Renal cortex interstitium (tissue), 11 donors: Measurements from ENCODE around the gene PTRH1. TPM values are rescaled to one million over a fixed set of nuclear protein-coding genes. Genes with fewer than 3 reads are reported as not detected.
A peak's percentile ranks its signal among the peaks of the same experiment; 100 is the strongest.

ENCODE experiments used
- DNase-seq, 11 donors: peaks; one replicate each; pipeline ENCODE4 v3.0.0-alpha.2; 2013; ENCODE audit warnings: low read depth in 9 of 11, low spot score in 4 of 11; ENCODE audit errors: extremely low read depth in 1 of 11
- polyA plus RNA-seq, 3 donors: library from polyadenylated mRNA; unstranded; fragments of 120-200 nt; gene quantifications; one replicate each; pipeline ENCODE4 v1.2.1, GENCODE V29; 2013; ENCODE audit not compliant: insufficient read length in 3 of 3

The PTRH1 gene
- polyA plus RNA-seq, 3 donors, result 7.3 to 13.8 (median 13.0) TPM

GRCh38 chr9:127707766-127708165 lies 7.7 kb downstream of the PTRH1 start:
- no peak for DNase-seq

DNA sequence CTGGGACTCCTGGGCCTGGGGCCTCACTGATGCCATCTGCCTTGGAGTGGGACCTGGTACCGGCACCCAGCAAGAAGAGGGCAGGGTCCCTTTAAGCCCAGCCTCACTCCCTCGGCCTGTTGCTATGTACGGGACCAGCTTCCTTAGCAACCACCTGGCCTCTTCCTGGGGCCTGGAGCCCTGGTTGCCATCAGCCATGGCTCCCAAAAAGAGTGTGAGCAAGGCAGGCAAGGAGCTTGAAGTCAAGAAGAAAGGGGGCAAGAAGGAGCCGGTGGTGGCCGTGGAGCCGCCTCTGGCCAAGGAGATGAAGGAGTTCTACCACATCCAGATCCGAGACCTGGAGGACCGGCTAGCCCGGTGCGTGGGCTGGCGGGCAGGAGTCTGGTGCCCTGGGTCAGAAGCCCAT lies 8.6 kb downstream of the PTRH1 start, which contains the start of gene CFAP157:
Gene CFAP157, plus strand, starts transcription at position 153 of the 406 bp plus-strand sequence. Its CDS starts 44 bp downstream, at position 197.
- DNase-seq, result no peak

- no peak for DNase-seq
These were observed 9.7 kb downstream of the PTRH1 start for GRCh38 chr9:127705577-127706379.

DNA sequence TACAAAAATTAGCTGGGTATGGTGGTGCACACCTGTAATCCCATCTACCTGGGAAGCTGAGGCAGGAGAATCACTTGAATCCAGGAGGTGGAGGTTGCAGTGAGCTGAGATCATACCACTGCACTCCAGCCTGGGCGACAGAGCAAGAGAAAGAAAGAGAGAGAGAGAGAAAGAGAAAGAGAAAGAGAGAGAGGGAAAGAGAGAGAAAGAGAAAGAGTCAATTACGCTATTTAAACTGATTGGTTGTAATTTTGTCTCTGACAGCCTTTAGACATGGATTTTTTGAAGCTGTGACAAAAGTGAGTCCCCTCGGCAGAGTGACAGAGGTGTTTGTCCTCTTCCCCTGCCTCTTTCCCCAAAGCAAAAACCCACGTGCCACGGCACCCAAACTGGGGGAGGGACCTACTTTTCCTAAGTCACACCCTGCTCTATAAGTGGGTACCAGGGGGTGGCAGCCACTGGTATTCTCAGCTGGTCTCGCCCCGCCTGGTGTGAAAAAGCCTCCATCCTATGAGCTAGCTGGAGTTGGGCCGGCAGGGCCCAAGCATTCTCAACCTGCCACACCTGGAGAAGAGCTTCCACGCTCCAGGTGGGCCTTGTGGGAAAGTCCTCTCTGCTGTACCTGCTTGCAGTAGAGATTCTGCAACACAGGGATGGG lies 12.0 kb downstream of the PTRH1 start:
- no peak for DNase-seq

GRCh38 chr9:127700594-127701255 lies 14.7 kb downstream of the PTRH1 start:
- no peak for DNase-seq

DNA sequence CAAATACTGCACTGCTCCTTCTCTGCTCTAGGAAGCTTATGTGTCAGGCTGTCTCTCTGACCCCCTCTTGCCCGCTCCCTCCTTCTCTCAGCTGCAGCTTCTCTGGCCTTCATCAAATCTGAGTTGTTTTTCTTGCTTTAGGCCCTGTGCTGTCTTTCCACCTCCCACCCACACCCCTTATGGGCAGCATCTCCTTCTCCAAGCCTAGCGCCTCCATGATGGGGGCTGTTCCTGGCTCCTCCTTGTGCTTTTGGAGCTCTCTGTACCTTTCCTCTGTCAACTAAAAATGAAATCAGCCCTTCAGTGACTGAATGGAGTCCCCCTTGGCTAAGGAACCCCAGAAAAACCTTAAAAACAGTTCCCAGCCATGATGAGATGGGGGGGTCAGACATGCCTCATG lies 15.3 kb downstream of the PTRH1 start:
- no peak for DNase-seq

DNA sequence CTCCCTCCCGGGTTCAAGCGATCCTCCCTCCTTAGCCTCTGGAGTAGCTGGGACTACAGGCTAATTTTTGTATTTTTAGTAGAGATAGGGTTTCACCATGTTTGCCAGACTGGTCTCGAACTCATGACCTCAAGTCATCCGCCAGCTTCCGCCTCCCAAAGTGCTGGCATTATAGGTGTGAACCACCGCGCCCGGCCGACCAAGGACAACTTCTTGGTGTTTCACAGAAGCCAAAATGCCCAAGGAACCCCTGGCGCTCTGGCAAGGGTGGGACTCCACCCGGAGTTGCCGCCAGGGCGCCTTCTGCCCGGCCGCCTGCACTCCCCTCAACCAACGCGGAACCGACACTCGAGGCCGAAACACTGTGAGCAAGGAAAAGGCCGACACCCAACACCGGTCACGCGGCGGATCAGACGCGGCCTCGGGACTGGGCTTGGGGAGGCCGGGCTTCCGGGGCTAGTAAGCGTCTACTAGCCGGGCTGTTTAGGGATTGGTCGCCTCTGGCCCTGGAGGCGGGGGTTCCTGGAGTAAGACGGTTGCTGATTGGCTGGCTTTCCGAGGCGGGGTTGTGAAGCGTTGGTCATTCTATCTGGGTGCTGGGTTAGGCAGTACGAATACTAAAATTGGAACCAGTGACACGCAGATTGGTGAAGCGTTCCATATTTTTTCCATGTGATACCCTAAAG lies 16.3 kb downstream of the PTRH1 start:
- peak; percentile 85 to 94 (median 93) for DNase-seq

DNA sequence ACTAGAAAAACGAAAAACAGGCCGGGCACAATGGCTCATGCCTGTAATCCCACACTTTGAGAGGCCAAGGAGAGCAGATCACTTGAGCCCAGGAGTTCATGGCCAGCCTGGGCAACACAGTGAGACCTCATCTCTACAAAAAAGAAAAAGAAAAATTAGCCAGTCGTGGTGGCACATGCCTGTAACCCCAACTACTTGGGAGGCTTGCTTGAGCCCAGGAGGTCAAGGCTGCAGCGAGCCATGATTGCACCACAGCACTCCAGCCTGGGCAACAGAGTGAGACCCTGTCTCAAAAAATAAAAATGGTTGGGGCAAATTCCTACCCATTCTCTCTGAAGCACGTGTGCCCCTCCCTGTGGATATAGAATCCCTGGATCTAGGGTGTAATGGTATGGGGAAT lies 17.1 kb downstream of the PTRH1 start:
- DNase-seq, result no peak

- DNase-seq, result no peak
These were observed 17.9 kb downstream of the PTRH1 start for GRCh38 chr9:127697575-127697974.

GRCh38 chr9:127694890-127695720 lies 20.4 kb downstream of the PTRH1 start:
- no peak for DNase-seq

DNA sequence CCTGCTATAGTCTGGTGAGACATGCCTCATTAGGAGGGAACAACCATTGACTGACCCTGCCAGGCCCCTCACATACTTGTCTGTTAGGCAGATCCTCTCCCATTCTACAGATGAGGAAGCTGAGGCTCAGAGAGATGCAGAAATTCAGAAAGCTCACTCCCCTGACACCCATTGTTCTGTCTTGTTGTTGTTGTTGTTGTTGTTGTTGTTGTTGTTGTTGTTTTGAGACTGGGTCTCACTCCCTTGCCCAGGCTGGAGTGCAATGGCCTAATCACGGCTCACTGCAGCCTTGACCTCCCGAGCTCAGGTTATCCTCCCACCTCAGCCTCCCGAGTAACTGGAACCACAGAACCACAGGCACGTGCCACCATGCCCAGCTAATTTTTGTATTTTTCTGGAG lies 21.8 kb downstream of the PTRH1 start:
- no peak for DNase-seq

DNA sequence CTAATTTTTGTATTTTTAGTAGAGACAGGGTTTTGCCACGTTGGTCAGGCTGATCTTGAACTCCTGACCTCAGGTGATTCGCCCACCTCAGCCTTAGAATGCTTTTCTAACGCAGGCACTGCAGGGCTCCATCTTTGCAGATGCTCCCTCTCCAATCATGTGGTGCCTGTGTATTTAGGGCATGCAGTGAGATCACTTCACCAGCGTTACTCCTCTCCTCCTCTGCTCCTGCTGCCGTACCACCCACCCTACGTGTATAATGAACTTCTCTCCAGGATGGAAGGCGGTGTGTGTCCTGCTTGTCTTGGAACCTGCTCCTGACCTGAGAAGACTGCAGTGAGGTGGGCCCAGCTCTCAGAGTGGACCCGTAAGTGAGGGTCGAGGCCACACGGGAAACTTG lies 22.3 kb downstream of the PTRH1 start:
- no peak for DNase-seq

DNA sequence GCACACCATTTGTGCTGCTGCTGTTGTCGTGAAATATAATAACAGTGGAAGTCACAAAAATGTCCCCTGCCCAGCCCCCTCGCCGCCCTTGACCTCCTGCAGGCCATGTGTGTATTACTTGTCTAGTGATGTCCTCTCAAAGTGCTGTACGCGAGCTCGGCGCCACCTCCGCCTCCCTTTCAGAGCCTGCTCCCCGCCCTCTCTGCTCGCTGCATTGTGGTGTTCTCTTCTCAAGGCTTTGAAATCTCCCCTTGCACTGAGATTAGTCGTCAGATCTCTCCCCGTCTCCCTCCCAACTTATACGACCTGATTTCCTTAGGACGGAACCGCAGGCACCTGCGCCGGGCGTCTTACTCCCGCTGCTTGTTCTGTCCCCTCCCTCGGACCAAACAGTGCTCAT lies 23.4 kb downstream of the PTRH1 start:
- DNase-seq, result no peak

GRCh38 chr9:127690735-127691134 lies 24.7 kb downstream of the PTRH1 start:
- DNase-seq, result no peak

DNA sequence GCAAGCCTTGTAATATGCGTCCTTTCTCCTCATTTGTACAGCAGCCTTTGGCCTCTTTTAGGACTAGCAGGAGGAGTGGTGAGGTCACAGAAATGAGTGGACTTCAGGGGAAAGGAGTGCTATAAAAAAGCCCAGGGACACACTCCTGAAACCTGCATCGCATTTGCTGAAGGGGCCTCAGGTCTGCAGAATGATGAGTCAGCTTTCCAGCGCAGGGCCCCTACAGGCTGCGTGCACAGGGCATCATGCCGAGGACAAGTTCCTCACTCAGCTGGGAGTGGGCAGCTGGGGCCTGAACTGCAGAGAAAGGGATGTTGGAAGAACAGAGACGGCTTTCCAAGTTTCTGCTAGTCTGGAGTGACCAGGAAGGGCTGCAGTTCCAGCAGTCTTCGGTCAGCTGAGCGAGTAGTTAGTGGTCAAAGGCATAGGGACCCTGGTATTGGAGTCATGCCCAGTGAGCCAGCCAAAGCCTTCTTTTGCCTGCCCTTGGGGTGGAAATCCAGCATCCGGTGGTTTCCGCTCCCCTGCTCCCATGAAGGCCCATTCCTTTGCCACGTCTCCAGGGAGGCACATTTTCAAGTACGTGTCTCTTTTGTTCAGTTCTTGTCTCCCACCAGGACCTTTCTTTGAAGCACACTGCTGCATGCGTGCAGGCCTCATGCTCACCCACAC lies 26.0 kb downstream of the PTRH1 start:
- DNase-seq, result no peak

GRCh38 chr9:127686461-127687393 lies 28.7 kb downstream of the PTRH1 start:
- DNase-seq, result no peak

DNA sequence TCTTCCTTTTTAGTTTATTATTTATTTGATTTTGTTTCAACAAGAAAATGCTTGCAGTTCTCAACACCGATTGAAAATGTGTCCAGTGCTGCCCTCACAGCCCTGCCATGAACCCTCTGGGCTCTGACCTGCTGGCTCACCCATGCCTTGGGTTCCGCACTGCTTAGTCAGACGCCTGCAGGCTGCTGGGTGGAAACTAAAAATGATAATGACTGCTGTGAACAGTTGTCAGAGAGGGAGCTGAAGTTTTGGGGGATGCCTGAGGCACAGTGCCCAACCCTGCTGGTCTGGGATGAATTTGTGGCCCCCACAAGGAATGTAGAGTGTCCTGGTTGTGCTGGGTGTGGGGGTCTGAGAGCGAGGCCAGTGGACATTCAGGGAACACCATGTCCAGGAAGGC lies 30.9 kb downstream of the PTRH1 start:
- DNase-seq, result no peak
